SK-N-SH treated with all-trans-retinoic acid at 6 μM for 48 hours (cell line): Measurements from ENCODE around the gene ZNF785.
A peak's percentile ranks its signal among the peaks of the same experiment; 100 is the strongest.
"Not testable (repeated sequence)": the region's sequence is repeated elsewhere in the genome, so short reads cannot be mapped to it uniquely, and the experiment has no call there.

Experiments
- ATAC-seq: fragments of 200-7000 bp; cut with Tn5 transposase; 3 replicates; pipeline ENCODE4 v1.9.1; 2020; ENCODE audit warnings: mild to moderate bottlenecking, moderate library complexity
- ARNTL ChIP-seq: fragments of 450-650 bp; formaldehyde crosslinking; IDR thresholded peaks from 2 replicates; pipeline ENCODE4 v1.5.0; 2020; ENCODE audit warnings: low read depth, mild to moderate bottlenecking, moderate library complexity, borderline replicate concordance
- BACH2 ChIP-seq: fragments of 250-450 bp; sonication (Bioruptor Pico); IDR thresholded peaks from 2 replicates; pipeline ENCODE4 v1.9.0; 2021; ENCODE audit warnings: mild to moderate bottlenecking, borderline replicate concordance
- ESRRG ChIP-seq: fragments of 250-450 bp; sonication (Bioruptor Pico); IDR thresholded peaks from 2 replicates; pipeline ENCODE4 v1.6.1; 2021; ENCODE audit warnings: mild to moderate bottlenecking
- GLIS3 ChIP-seq: fragments of 250-450 bp; sonication (Bioruptor Pico); IDR thresholded peaks from 2 replicates; pipeline ENCODE4 v1.5.0; 2020; ENCODE audit warnings: mild to moderate bottlenecking, moderate library complexity
- RARB ChIP-seq: fragments of 250-450 bp; sonication (Bioruptor Pico); IDR thresholded peaks from 2 replicates; pipeline ENCODE4 v1.8.0; 2021; ENCODE audit warnings: mild to moderate bottlenecking, moderate library complexity
- SNAI2 ChIP-seq: fragments of 250-450 bp; sonication (Bioruptor Pico); IDR thresholded peaks from 2 replicates; pipeline ENCODE4 v1.5.0; 2020; ENCODE audit warnings: mild to moderate bottlenecking, moderate library complexity
- TCF4 ChIP-seq: fragments of 250-450 bp; sonication (Bioruptor Pico); IDR thresholded peaks from 2 replicates; pipeline ENCODE4 v1.8.0; 2021; ENCODE audit warnings: mild to moderate bottlenecking, moderate library complexity, borderline replicate concordance
- ZFP3 ChIP-seq: fragments of 250-450 bp; sonication (Bioruptor Pico); IDR thresholded peaks from 2 replicates; pipeline ENCODE4 v1.5.0; 2020; ENCODE audit warnings: mild to moderate bottlenecking, moderate library complexity
- ZNF70 ChIP-seq: fragments of 450-650 bp; formaldehyde crosslinking; IDR thresholded peaks from 2 replicates; pipeline ENCODE4 v1.5.0; 2020; ENCODE audit warnings: mild to moderate bottlenecking, moderate library complexity
- TF ChIP-seq, protein P1 (sequence below): fragments of 250-450 bp; sonication (Bioruptor Pico); IDR thresholded peaks from 2 replicates; pipeline ENCODE4 v1.5.1; 2020; ENCODE audit warnings: low read depth, mild to moderate bottlenecking, moderate library complexity
- TF ChIP-seq, protein P2 (sequence below): fragments of 250-450 bp; sonication (Bioruptor Pico); IDR thresholded peaks from 2 replicates; pipeline ENCODE4 v1.5.0; 2020; ENCODE audit warnings: mild to moderate bottlenecking, moderate library complexity
- TF ChIP-seq, protein P3 (sequence below): fragments of 250-450 bp; sonication (Bioruptor Pico); IDR thresholded peaks from 2 replicates; pipeline ENCODE4 v1.5.1; 2021; ENCODE audit warnings: mild to moderate bottlenecking, moderate library complexity
- TF ChIP-seq, protein P4 (sequence below): fragments of 250-450 bp; sonication (Bioruptor Pico); IDR thresholded peaks from 2 replicates; pipeline ENCODE4 v1.8.0; 2021; ENCODE audit warnings: low read depth, mild to moderate bottlenecking, moderate library complexity, borderline replicate concordance

Gene ZNF785

DNA sequence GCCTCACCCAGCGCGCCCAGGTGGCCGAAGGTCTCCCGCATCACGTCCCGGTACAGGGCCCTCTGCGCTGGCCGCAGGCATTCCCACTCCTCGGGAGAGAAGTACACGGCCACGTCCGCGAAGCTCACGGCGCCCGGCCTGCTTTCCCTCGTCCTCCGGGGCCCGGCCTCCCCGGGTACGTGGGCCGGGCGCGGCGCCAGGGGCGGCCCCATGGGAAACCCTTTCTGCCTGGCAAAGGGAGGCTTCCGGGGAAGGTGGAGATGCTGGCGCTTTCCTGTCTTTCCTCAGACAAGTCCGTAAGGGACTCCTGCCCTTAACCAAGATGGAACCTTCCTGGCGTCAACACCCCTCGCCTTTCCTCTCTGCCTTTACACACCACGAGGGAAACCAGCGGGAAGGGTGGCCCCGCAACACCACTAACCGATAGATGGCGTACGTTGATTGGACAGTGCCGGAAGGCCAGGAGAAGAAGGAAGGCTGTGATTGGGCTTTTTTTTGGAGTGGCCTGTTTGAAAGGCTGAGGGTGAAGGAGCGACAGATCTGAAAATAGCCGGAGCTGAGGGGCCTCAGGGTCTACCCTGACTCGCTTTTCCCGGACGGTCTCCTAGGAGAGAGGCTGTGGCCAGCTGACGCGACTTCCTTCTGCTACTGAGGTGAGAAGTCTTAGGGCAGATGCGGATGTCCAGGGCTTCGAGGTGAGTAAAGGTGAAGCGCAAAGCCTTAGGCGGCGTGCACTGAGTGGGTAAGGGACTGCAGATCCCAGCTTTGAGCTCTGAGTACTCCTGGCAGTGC is at the start of gene ZNF785:
Gene ZNF785 (minus strand): TSS at position 298 of the 792 bp plus-strand sequence. CDS start 86 bp downstream, at position 212.
- 0 out of 2 replicates have a peak, but pooled peaks have one; percentile 16 for TF ChIP-seq ZFP3 (CRISPR knock-in tag)
- TF ChIP-seq, protein P1, sequence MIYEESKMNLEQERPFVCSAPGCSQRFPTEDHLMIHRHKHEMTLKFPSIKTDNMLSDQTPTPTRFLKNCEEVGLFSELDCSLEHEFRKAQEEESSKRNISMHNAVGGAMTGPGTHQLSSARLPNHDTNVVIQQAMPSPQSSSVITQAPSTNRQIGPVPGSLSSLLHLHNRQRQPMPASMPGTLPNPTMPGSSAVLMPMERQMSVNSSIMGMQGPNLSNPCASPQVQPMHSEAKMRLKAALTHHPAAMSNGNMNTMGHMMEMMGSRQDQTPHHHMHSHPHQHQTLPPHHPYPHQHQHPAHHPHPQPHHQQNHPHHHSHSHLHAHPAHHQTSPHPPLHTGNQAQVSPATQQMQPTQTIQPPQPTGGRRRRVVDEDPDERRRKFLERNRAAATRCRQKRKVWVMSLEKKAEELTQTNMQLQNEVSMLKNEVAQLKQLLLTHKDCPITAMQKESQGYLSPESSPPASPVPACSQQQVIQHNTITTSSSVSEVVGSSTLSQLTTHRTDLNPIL (CRISPR knock-in tag) = no peak
- peak; percentile 95 for ATAC-seq

DNA sequence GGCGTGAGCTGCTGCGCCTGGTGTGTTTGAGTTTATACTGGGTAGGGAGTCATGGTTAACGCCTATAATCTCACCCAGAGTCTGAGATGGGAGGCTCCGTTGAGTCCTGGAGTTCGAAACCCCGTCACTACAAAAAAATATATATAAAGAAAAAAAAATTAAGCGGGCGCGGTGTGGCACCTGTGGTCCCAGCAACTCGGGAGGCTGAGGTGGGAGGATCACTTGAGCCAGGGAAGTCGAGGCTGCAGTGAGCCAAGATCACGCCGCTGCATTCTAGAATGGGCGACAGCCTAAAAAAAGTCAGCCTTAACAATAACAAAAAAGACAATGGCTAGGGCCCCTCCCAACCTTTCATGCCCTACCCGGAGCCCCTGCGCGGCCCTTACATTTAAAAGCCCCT is 48.0 kb upstream of the ZNF785 start:
- ATAC-seq = no peak

DNA sequence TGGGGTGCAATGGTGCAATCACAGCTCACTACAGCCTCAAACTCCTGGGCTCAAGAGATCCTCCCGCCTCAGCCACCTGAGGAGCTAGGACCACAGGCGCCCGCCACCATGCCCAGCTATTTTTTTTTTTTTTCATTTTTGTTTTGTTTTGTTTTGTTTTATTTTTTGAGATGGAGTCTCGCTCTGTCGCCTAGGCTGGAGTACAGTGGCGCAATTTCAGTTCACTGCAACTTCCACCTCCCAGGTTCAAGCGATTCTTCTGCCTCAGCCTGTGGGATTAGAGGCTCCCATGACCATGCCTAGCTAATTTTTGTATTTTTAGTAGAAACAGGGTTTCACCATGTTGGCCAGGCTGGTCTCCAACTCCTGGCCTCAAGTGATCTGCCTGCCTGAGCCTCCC is 47.0 kb upstream of the ZNF785 start:
- not testable (repeated sequence) for ATAC-seq

More for the DNA sequence above, 48.0 kb upstream of the ZNF785 start:
- no peak for TF ChIP-seq ZFP3 (CRISPR knock-in tag)

DNA sequence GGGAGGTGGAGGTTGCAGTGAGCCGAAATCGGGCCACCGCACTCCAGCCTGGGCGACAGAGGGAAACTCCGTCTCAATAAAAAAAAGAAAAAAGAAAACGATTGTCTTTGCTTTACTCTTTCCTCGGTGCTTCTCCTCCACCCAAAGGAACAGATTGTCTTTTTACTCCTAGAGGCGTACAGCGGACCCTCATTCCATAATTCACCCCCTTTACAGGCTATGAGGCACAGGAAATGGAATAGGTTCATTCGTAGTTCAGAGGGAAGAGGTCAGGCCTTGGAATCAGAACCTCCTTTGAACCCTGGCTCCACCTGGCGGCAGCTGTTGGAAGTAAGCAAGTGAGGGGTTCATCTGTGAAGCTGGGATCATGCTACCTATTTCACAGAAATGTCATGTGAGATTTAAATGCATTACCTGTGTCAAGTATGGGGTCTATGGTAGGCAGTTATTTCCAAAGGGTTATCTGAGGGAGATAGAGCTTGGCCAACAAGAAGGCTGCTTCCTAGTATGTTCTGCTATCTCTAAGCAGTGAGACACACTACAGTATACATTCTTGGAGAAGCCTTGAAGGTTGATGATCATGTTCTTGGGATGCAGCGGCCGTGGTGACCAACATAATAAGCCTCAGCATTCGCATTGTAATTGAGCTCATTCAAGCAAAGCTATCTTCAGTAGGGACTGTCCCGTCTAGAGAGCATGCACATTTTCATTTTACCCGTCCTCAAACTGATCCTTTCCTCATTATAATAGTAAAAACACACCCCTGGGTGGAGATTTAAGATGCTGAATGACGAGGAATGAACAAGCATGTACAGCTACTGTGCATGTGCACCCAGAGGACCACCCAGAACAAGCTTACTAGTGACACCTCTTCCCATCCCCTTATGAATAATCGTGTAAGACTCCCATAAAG is 43.4 kb upstream of the ZNF785 start:
- peak; percentile 91 for ATAC-seq
- no peak for TF ChIP-seq ZFP3 (CRISPR knock-in tag)
- no peak for TF ChIP-seq GLIS3 (CRISPR knock-in tag)
- TF ChIP-seq, protein P2, sequence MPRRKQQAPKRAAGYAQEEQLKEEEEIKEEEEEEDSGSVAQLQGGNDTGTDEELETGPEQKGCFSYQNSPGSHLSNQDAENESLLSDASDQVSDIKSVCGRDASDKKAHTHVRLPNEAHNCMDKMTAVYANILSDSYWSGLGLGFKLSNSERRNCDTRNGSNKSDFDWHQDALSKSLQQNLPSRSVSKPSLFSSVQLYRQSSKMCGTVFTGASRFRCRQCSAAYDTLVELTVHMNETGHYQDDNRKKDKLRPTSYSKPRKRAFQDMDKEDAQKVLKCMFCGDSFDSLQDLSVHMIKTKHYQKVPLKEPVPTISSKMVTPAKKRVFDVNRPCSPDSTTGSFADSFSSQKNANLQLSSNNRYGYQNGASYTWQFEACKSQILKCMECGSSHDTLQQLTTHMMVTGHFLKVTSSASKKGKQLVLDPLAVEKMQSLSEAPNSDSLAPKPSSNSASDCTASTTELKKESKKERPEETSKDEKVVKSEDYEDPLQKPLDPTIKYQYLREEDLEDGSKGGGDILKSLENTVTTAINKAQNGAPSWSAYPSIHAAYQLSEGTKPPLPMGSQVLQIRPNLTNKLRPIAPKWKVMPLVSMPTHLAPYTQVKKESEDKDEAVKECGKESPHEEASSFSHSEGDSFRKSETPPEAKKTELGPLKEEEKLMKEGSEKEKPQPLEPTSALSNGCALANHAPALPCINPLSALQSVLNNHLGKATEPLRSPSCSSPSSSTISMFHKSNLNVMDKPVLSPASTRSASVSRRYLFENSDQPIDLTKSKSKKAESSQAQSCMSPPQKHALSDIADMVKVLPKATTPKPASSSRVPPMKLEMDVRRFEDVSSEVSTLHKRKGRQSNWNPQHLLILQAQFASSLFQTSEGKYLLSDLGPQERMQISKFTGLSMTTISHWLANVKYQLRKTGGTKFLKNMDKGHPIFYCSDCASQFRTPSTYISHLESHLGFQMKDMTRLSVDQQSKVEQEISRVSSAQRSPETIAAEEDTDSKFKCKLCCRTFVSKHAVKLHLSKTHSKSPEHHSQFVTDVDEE (CRISPR knock-in tag) = peak; percentile 59; the same call in 1 of the 2 replicates
- TF ChIP-seq ARNTL (CRISPR knock-in tag) = no peak
- TF ChIP-seq, protein P3, sequence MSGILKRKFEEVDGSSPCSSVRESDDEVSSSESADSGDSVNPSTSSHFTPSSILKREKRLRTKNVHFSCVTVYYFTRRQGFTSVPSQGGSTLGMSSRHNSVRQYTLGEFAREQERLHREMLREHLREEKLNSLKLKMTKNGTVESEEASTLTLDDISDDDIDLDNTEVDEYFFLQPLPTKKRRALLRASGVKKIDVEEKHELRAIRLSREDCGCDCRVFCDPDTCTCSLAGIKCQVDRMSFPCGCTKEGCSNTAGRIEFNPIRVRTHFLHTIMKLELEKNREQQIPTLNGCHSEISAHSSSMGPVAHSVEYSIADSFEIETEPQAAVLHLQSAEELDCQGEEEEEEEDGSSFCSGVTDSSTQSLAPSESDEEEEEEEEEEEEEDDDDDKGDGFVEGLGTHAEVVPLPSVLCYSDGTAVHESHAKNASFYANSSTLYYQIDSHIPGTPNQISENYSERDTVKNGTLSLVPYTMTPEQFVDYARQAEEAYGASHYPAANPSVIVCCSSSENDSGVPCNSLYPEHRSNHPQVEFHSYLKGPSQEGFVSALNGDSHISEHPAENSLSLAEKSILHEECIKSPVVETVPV (CRISPR knock-in tag) = no peak

DNA sequence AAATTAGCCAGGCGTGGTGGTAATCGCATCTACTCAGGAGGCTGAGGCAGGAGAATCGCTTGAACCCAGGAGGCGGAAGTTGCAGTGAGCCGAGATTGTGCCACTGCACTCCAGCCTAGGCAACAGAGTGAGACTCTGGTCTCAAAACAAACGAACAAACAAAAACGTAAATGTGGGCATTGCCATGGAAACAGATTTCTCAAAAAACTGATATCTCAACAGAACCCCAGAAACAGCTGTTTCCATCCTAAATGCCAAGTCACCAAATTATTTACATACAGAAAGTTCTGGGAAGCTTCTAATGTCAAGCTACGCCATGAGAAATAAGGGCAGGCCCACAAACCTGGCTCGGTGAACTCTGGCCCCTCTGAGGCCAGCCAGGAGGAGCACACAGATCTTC is 40.7 kb upstream of the ZNF785 start:
- TF ChIP-seq, protein P1 (CRISPR knock-in tag) = no peak
- TF ChIP-seq, protein P2 (CRISPR knock-in tag) = no peak
- TF ChIP-seq, all 23 proteins: peak for 0
- no peak for ATAC-seq

DNA sequence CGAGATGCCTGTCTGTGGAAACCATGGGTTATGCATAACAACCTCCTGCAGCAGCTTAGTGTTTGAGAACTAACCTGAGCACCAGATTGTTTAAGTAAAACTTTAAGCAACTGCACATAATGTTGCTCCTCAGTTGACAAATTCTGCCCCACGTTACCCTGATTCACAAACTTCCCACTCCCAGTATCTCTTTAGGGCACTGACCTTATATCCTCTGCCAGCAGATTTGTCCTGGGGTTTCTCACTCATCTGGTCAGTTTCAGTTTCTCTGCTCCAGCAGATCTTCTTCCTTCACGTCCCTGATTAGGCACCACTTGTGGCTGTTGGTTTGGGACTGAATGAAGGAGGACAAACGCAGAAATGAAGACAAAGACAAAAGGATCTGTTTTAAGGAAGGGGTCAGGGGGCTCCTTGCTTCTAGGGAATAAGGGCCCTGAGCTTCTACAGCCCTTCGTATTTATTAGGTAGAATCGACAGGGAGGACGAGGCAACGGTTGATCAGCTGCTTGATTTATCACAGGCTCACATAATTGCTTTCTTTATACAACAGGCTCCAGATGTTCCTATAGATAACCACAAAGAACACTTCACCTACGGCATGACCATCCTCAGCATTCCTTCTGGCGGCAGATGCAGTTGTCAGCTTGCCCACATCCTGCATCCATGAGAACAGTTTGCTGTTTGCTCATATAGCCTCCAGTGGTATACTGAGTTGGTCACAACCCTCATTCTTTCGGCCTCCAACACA is 38.2 kb upstream of the ZNF785 start:
- no peak for ATAC-seq
- TF ChIP-seq, protein P1 (CRISPR knock-in tag) = no peak
- TF ChIP-seq ZNF70 (CRISPR knock-in tag) = no peak
- TF ChIP-seq ESRRG (CRISPR knock-in tag) = no peak
- TF ChIP-seq ZFP3 (CRISPR knock-in tag) = no peak
- TF ChIP-seq, protein P4, sequence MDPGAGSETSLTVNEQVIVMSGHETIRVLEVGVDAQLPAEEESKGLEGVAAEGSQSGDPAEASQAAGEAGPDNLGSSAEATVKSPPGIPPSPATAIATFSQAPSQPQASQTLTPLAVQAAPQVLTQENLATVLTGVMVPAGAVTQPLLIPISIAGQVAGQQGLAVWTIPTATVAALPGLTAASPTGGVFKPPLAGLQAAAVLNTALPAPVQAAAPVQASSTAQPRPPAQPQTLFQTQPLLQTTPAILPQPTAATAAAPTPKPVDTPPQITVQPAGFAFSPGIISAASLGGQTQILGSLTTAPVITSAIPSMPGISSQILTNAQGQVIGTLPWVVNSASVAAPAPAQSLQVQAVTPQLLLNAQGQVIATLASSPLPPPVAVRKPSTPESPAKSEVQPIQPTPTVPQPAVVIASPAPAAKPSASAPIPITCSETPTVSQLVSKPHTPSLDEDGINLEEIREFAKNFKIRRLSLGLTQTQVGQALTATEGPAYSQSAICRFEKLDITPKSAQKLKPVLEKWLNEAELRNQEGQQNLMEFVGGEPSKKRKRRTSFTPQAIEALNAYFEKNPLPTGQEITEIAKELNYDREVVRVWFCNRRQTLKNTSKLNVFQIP (CRISPR knock-in tag) = no peak
- no peak for TF ChIP-seq TCF4 (CRISPR knock-in tag)
- no peak for TF ChIP-seq GLIS3 (CRISPR knock-in tag)
- TF ChIP-seq BACH2 (CRISPR knock-in tag) = no peak
- TF ChIP-seq SNAI2 (CRISPR knock-in tag) = no peak
- TF ChIP-seq RARB (CRISPR knock-in tag) = no peak
